H1 (cell line): Measurements from ENCODE around the gene ADD1. TPM values are rescaled to one million over a fixed set of nuclear protein-coding genes. Genes with fewer than 3 reads are reported as not detected.

Experiments used
- CTCF ChIA-PET: fragments of 300-600 bp; sonication (Branson Sonifier 250); formaldehyde crosslinking; loops from one replicate; lab custom pipeline; 2021; ENCODE audit not compliant: partially characterized antibody; lab: Charles Lee
- POLR2A ChIA-PET: fragments of 300-600 bp; sonication (Branson Sonifier 250); formaldehyde crosslinking; loops from one replicate; lab custom pipeline; 2021; ENCODE audit warnings: inconsistent platforms; ENCODE audit not compliant: partially characterized antibody; lab: Charles Lee
- DNase-seq, 2 experiments: peaks; one replicate each; pipeline versions ENCODE4 v3.0.0 to v3.0.0-alpha.2; 2010 to 2022; ENCODE audit warnings: low spot score in 2 of 2, low read depth in 1 of 2, mixed read lengths in 1 of 2
- FAIRE-seq: peaks from 2 replicates; lab custom pipeline; 2011; peaks lifted over from hg19 to GRCh38; lab: Jason Lieb, UNC
- H2AFZ ChIP-seq: 2 replicates; pipeline ENCODE4 v1.8.1; 2012; ENCODE audit warnings: low read length, inconsistent platforms
- H2AK5ac ChIP-seq: 2 replicates; pipeline ENCODE4 v1.6.1; 2013; ENCODE audit warnings: low read depth, low read length
- H2BK120ac ChIP-seq: replicated peaks from 2 replicates; pipeline ENCODE3; 2013; ENCODE audit warnings: low read depth, low read length, inconsistent platforms
- H2BK12ac ChIP-seq: 2 replicates; pipeline ENCODE4 v1.6.1; 2013; ENCODE audit warnings: low read depth, low read length
- H2BK15ac ChIP-seq: 2 replicates; pipeline ENCODE4 v1.6.1; 2013; ENCODE audit warnings: low read length
- H2BK20ac ChIP-seq: 2 replicates; pipeline ENCODE4 v1.6.1; 2013; ENCODE audit warnings: low read length
- H2BK5ac ChIP-seq: 2 replicates; pipeline ENCODE4 v1.6.1; 2013; ENCODE audit warnings: low read depth, low read length
- H3K14ac ChIP-seq: 2 replicates; pipeline ENCODE4 v1.6.1; 2013; ENCODE audit warnings: inconsistent platforms; ENCODE audit not compliant: insufficient read length
- H3K18ac ChIP-seq: 2 replicates; pipeline ENCODE4 v1.6.1; 2013; ENCODE audit warnings: low read length; ENCODE audit errors: extremely low read depth
- H3K23ac ChIP-seq: 2 replicates; pipeline ENCODE4 v1.6.1; 2013; ENCODE audit warnings: inconsistent platforms; ENCODE audit not compliant: insufficient read length
- H3K23me2 ChIP-seq: 2 replicates; pipeline ENCODE4 v1.6.1; 2013; ENCODE audit warnings: low read depth, low read length
- H3K27ac ChIP-seq: 2 replicates; pipeline ENCODE4 v1.6.1; 2011; ENCODE audit warnings: low read depth, low read length, inconsistent platforms
- H3K27me3 ChIP-seq, 4 experiments: replicated peaks in 1 of 4; 1 replicate in 1 of 4; 2 replicates in 3 of 4; pipeline versions ENCODE4 v1.6.1 to v1.8.1; 2011 to 2013; ENCODE audit warnings: low read length in 3 of 4, mild to moderate bottlenecking in 3 of 4, inconsistent platforms in 2 of 4, mixed read lengths in 2 of 4, moderate library complexity in 1 of 4; ENCODE audit not compliant: control insufficient read depth in 3 of 4, insufficient read depth in 3 of 4; ENCODE audit errors: extremely low read depth in 1 of 4
- H3K36me3 ChIP-seq, 4 experiments: 2 replicates each; pipeline versions ENCODE4 v1.6.1 to v1.8.1; 2011 to 2013; ENCODE audit warnings: mild to moderate bottlenecking in 4 of 4, low read length in 3 of 4, moderate library complexity in 2 of 4, control low read depth in 1 of 4, inconsistent platforms in 1 of 4; ENCODE audit not compliant: insufficient read depth in 4 of 4, control insufficient read depth in 2 of 4
- H3K4ac ChIP-seq: replicated peaks from 2 replicates; pipeline ENCODE3; 2013; ENCODE audit warnings: low read length, low read depth, mixed read lengths, inconsistent platforms; ENCODE audit not compliant: insufficient read length
- H3K4me1 ChIP-seq, 4 experiments: replicated peaks in 1 of 4; 1 replicate in 1 of 4; 2 replicates in 3 of 4; pipeline versions ENCODE4 v1.6.1 to v1.8.1; 2011 to 2013; ENCODE audit warnings: low read length in 3 of 4, inconsistent platforms in 2 of 4, mixed read lengths in 1 of 4; ENCODE audit not compliant: insufficient read depth in 4 of 4, control insufficient read depth in 3 of 4
- H3K4me2 ChIP-seq, 2 experiments: 2 replicates each; pipeline versions ENCODE4 v1.6.1 to v1.8.1; 2011 to 2013; ENCODE audit warnings: low read depth in 2 of 2, low read length in 2 of 2, control low read depth in 1 of 2, inconsistent platforms in 1 of 2, mild to moderate bottlenecking in 1 of 2; ENCODE audit not compliant: insufficient read depth in 1 of 2
- H3K4me3 ChIP-seq, 4 experiments: fragments of 200-600, 300-600 bp in 1 of 4; sonication (generic), shearing (Covaris generic), sonication (Bioruptor Twin) in 1 of 4; 2 replicates each; pipeline versions ENCODE4 v1.5.1 to v1.8.1; 2011 to 2016; ENCODE audit warnings: low read length in 4 of 4, low read depth in 3 of 4, control low read depth in 2 of 4, inconsistent platforms in 2 of 4, mild to moderate bottlenecking in 2 of 4, mixed read lengths in 1 of 4, moderate library complexity in 1 of 4; ENCODE audit not compliant: insufficient read depth in 2 of 4; ENCODE audit errors: extremely low read depth in 1 of 4
- H3K56ac ChIP-seq: replicated peaks from 2 replicates; pipeline ENCODE3; 2013; ENCODE audit warnings: low read depth, mild to moderate bottlenecking, mixed read lengths, low read length, inconsistent platforms; ENCODE audit not compliant: insufficient read length
- H3K79me1 ChIP-seq: 2 replicates; pipeline ENCODE4 v1.6.1; 2013; ENCODE audit warnings: low read depth, low read length, control low read depth
- H3K79me2 ChIP-seq, 2 experiments: 2 replicates each; pipeline versions ENCODE4 v1.6.1 to v1.8.1; 2012 to 2013; ENCODE audit warnings: low read length in 2 of 2, mild to moderate bottlenecking in 2 of 2, inconsistent platforms in 1 of 2; ENCODE audit not compliant: insufficient read depth in 2 of 2, control insufficient read depth in 1 of 2
- H3K9ac ChIP-seq, 4 experiments: replicated peaks in 1 of 4; 1 replicate in 1 of 4; 2 replicates in 3 of 4; pipeline versions ENCODE4 v1.6.1 to v1.8.1; 2011 to 2013; ENCODE audit warnings: low read depth in 3 of 4, low read length in 3 of 4, control low read depth in 2 of 4, mild to moderate bottlenecking in 2 of 4, moderate library complexity in 2 of 4, inconsistent platforms in 1 of 4; ENCODE audit errors: extremely low read depth in 1 of 4
- H3K9me3 ChIP-seq, 2 experiments: 2 replicates each; pipeline versions ENCODE4 v1.6.1 to v1.8.1; 2012 to 2013; ENCODE audit warnings: mild to moderate bottlenecking in 2 of 2, moderate library complexity in 2 of 2, control low read depth in 1 of 2, inconsistent platforms in 1 of 2, low read depth in 1 of 2, low read length in 1 of 2, mixed read lengths in 1 of 2; ENCODE audit not compliant: insufficient read depth in 2 of 2
- H4K20me1 ChIP-seq, 2 experiments: replicated peaks in 1 of 2; 2 replicates each; pipeline versions ENCODE3 to v1.8.1; 2011 to 2013; ENCODE audit warnings: inconsistent platforms in 2 of 2, low read length in 2 of 2, mild to moderate bottlenecking in 1 of 2; ENCODE audit not compliant: insufficient read depth in 2 of 2, control insufficient read depth in 1 of 2
- H4K5ac ChIP-seq: 2 replicates; pipeline ENCODE4 v1.6.1; 2013; ENCODE audit warnings: low read length, low read depth, mixed read lengths, inconsistent platforms; ENCODE audit not compliant: insufficient read length
- H4K8ac ChIP-seq: 2 replicates; pipeline ENCODE4 v1.8.0; 2013; ENCODE audit warnings: mild to moderate bottlenecking, moderate library complexity, low read length, inconsistent platforms; ENCODE audit not compliant: insufficient read depth; ENCODE audit errors: extremely low read depth
- H4K91ac ChIP-seq: replicated peaks from 2 replicates; pipeline ENCODE3; 2013; ENCODE audit warnings: low read length, mixed read lengths, inconsistent platforms; ENCODE audit not compliant: insufficient read length
- CTBP2 ChIP-seq: IDR thresholded peaks from 2 replicates; pipeline ENCODE4 v1.7.0; 2011; ENCODE audit warnings: borderline replicate concordance, mild to moderate bottlenecking, moderate library complexity, mixed read lengths, low read length; ENCODE audit not compliant: insufficient read depth, insufficient read length
- EP300 ChIP-seq, 2 experiments: IDR thresholded peaks; 1 replicate in 1 of 2; 2 replicates in 1 of 2; pipeline ENCODE4 v1.6.1; 2011 to 2012; ENCODE audit warnings: low read depth in 2 of 2, low read length in 2 of 2, mild to moderate bottlenecking in 2 of 2, borderline replicate concordance in 1 of 2, inconsistent platforms in 1 of 2, moderate library complexity in 1 of 2
- EZH2 ChIP-seq: fragments of 200-600 bp; sonication (generic); IDR thresholded peaks from 2 replicates; pipeline ENCODE4 v1.7.1; 2012; ENCODE audit warnings: low read depth, mild to moderate bottlenecking, moderate library complexity, low read length, inconsistent platforms; ENCODE audit not compliant: severe bottlenecking
- HDAC2 ChIP-seq, 2 experiments: fragments of 300-600 bp in 1 of 2; sonication (generic) in 1 of 2; IDR thresholded peaks; 2 replicates each; pipeline ENCODE4 v1.6.1; 2011 to 2012; ENCODE audit warnings: low read depth in 2 of 2, low read length in 2 of 2, mild to moderate bottlenecking in 2 of 2, moderate library complexity in 2 of 2, borderline replicate concordance in 1 of 2, inconsistent platforms in 1 of 2
- JUN ChIP-seq: IDR thresholded peaks from 2 replicates; pipeline ENCODE4 v1.6.1; 2011; ENCODE audit warnings: low read depth, mild to moderate bottlenecking, improper control_type of control experiment, low read length
- KDM1A ChIP-seq: fragments of 200-600, 300-600 bp; sonication (generic); IDR thresholded peaks from 2 replicates; pipeline ENCODE4 v1.7.1; 2016; ENCODE audit warnings: mild to moderate bottlenecking, low read length, borderline replicate concordance
- NANOG ChIP-seq: IDR thresholded peaks from 2 replicates; pipeline ENCODE4 v1.6.1; 2011; ENCODE audit warnings: low read length, low read depth, mild to moderate bottlenecking, inconsistent platforms; ENCODE audit not compliant: insufficient read depth, poor library complexity, severe bottlenecking
- RBBP5 ChIP-seq: IDR thresholded peaks from 2 replicates; pipeline ENCODE4 v1.7.1; 2012; ENCODE audit warnings: low read depth, mild to moderate bottlenecking, inconsistent platforms, low read length, moderate library complexity, borderline replicate concordance
- SIN3A ChIP-seq, 2 experiments: IDR thresholded peaks in 1 of 2; conservative IDR thresholded peaks in 1 of 2; 2 replicates each; pipeline ENCODE4 v1.6.1; 2011 to 2012; ENCODE audit warnings: low read length in 2 of 2, improper control_type of control experiment in 1 of 2, low read depth in 1 of 2, mild to moderate bottlenecking in 1 of 2
- SP4 ChIP-seq: IDR thresholded peaks from 2 replicates; pipeline ENCODE4 v1.6.1; 2012; ENCODE audit warnings: low read length, inconsistent platforms
- TBP ChIP-seq: IDR thresholded peaks from 2 replicates; pipeline ENCODE4 v1.6.1; 2011; ENCODE audit warnings: low read depth, low read length, improper control_type of control experiment
- WGBS, 2 experiments: shearing (Covaris generic) in 1 of 2; methylation state at CpG; one replicate each; pipeline versions ENCODE4 v1.1.6 to v1.1.7; 2013 to 2015; ENCODE audit warnings: low lambda C conversion rate in 2 of 2, mixed read lengths in 2 of 2, inconsistent platforms in 1 of 2, low coverage in 1 of 2, missing lambda C conversion rate in 1 of 2; ENCODE audit not compliant: insufficient replicate concordance in 2 of 2, insufficient coverage in 1 of 2, insufficient read length in 1 of 2; ENCODE audit errors: extremely low coverage in 1 of 2, missing lambda C conversion rate in 1 of 2; 5-methylcytosine and 5-hydroxymethylcytosine counted together
- polyA plus RNA-seq, 7 experiments: library from polyadenylated mRNA; depleted of rRNA in 3 of 7; stranded (reverse) in 5 of 7; unstranded in 2 of 7; fragments of >200 nt in 5 of 7; fragments of 200-250 nt in 2 of 7; gene quantifications; 1 replicate in 5 of 7; 2 replicates in 1 of 7; 4 replicates in 1 of 7; pipeline versions ENCODE4 v1.2.1 to v1.2.3, GENCODE V29; 2011 to 2013; ENCODE audit warnings: missing spikeins in 2 of 7, mixed read lengths in 2 of 7
- total RNA-seq: library from RNA; stranded (reverse); fragmentation: NEBNext Ultra II Directional; extraction: Animal tissue kit (Norgen Biotek cat#: 25700); gene quantifications from 2 replicates; pipeline ENCODE4 v1.2.1, GENCODE V29; 2021

ADD1 gene
- total and polyA plus RNA-seq, 2 of the 8 experiments (the other 6 are each of a cell fraction or from before 2014, with no cell fraction given): 113 to 143 TPM

GRCh38 chr4:2832309-2832980 lies 11.2 kb upstream of the ADD1 start:
- CTCF ChIA-PET: interaction anchor here (0.5 kb wide), 1 partner anchor 82 kb away, joined by 3 read pairs; no protein-coding TSS in a partner anchor
- Histone ChIP-seq H3K79me2 (no peaks in the 10 kb centered on the region), H3K9ac (no peak overlapping the region), H2AFZ (no peak overlapping the region), H3K56ac (no peak overlapping the region), H3K14ac (no peak overlapping the region), H2BK20ac (no peak overlapping the region), H3K23ac (no peak overlapping the region), H3K27me3 (no peaks in the 10 kb centered on the region), H4K91ac (no peak overlapping the region), H4K20me1 (peaks cover 0 to 7% of the 10 kb centered on the region in 2 experiments), H4K5ac (no peak overlapping the region), H3K4me1 (peaks cover 0 to 5% (median 1%) of the 10 kb centered on the region in 4 experiments; a peak in 5 of 7 replicates), H3K36me3 (peaks cover 0 to 32% (median 20%) of the 10 kb centered on the region in 4 experiments), H3K27ac (no peak overlapping the region), H3K79me1 (no peaks in the 10 kb centered on the region), H2AK5ac (no peak overlapping the region), H3K4ac (no peak overlapping the region), H4K8ac (no peak overlapping the region), H3K4me3 (no peak overlapping the region), H2BK5ac (no peak overlapping the region), H3K9me3 (no peaks in the 10 kb centered on the region), H3K23me2 (no peaks in the 10 kb centered on the region), H3K4me2 (no peak overlapping the region), H2BK120ac (no peak overlapping the region), H2BK15ac (no peak overlapping the region), H3K18ac (no peak overlapping the region), H2BK12ac (no peak overlapping the region)
- DNase-seq (no peak), FAIRE-seq (no peak)
- POLR2A ChIA-PET: interaction anchor here (0.6 to 1.3 kb wide), 3 partner anchors 9 to 88 kb away, joined by 3 to 5 read pairs (median 3); no protein-coding TSS in a partner anchor
- 94% methylated on average over 17 of the region's 20 CpGs; no CpG with 5 or more reads in 1 of the 2 experiments for WGBS, 2 experiments
- TF ChIP-seq CTBP2 (no peak), SIN3A (conservative IDR thresholded peaks at IDR 0.05 in 1 of 2, IDR thresholded peaks at IDR 0.05 in 1 of 2; ENCODE audit: low read depth in 1 of 2, low read length in 2 of 2) (no peak), TBP (no peak), EP300 (IDR thresholded peaks at IDR 0.05; ENCODE audit: borderline replicate concordance in 1 of 2, low read depth in 2 of 2, low read length in 2 of 2) (no peak), JUN (no peak), HDAC2 (IDR thresholded peaks at IDR 0.05; ENCODE audit: borderline replicate concordance in 1 of 2, low read depth in 2 of 2, low read length in 2 of 2) (no peak), KDM1A (no peak), EZH2 (no peak), NANOG (no peak), SP4 (no peak), RBBP5 (no peak)
